ENCODE measurements around the gene COQ9. TPM values are rescaled to one million over a fixed set of nuclear protein-coding genes. Genes with fewer than 3 reads are reported as not detected.

The COQ9 gene
- total RNA-seq, 1 donor from 2014 or later: 34.1 TPM

GRCh38 chr16:57483725-57484514 lies 36.6 kb downstream of the COQ9 start:
- CTCF ChIA-PET: no interaction called here
- peaks cover 28% of the 10 kb centered on the region for H3K4me1 Mint-ChIP-seq
- H3K9me3 Mint-ChIP-seq: no peaks in the 10 kb centered on the region
- TF ChIP-seq CTCF (IDR thresholded peaks at IDR 0.05): no peak
- H3K27ac Mint-ChIP-seq: no peak overlapping the region
- DNase-seq (no peak), ATAC-seq (ENCODE audit: low read depth) (no peak)
- peak overlapping the region; percentile 19 for H3K4me3 Mint-ChIP-seq
- intact Hi-C loops (cut with micrococcal nuclease): no loop called here
- H3K36me3 Mint-ChIP-seq (ENCODE audit: low read depth): no peaks in the 10 kb centered on the region
- POLR2A ChIA-PET: no interaction called here
- peaks cover 15% of the 10 kb centered on the region for H3K27me3 Mint-ChIP-seq

GRCh38 chr16:57484515-57485005 lies 37.3 kb downstream of the COQ9 start:
- no peak for TF ChIP-seq CTCF (IDR thresholded peaks at IDR 0.05)
- intact Hi-C loops (cut with micrococcal nuclease): no loop called here
- Mint-ChIP-seq H3K4me3 (no peak overlapping the region), H3K27ac (no peak overlapping the region), H3K9me3 (no peaks in the 10 kb centered on the region), H3K36me3 (ENCODE audit: low read depth) (no peaks in the 10 kb centered on the region), H3K4me1 (peaks cover 22% of the 10 kb centered on the region), H3K27me3 (peaks cover 14% of the 10 kb centered on the region)
- ChIA-PET CTCF (no interaction called here), POLR2A (interaction anchor here (2.6 kb wide), 1 partner anchor 22 kb away, joined by 10 read pairs; the partner anchor contains the start of gene POLR2C)
- DNase-seq (no peak), ATAC-seq (ENCODE audit: low read depth) (no peak)

GRCh38 chr16:57485091-57485915 lies 38.0 kb downstream of the COQ9 start:
- Mint-ChIP-seq H3K27me3 (peaks cover 13% of the 10 kb centered on the region), H3K36me3 (ENCODE audit: low read depth) (no peaks in the 10 kb centered on the region), H3K4me3 (peak overlapping the region; percentile 82), H3K4me1 (peaks cover 16% of the 10 kb centered on the region), H3K27ac (no peak overlapping the region), H3K9me3 (no peaks in the 10 kb centered on the region)
- TF ChIP-seq CTCF (IDR thresholded peaks at IDR 0.05): no peak
- ATAC-seq (ENCODE audit: low read depth) (no peak), DNase-seq (no peak)
- ChIA-PET CTCF (interaction anchor here (1.1 kb wide), 1 partner anchor 34 kb away, joined by 4 read pairs; no protein-coding TSS in a partner anchor), POLR2A (interaction anchor here (1.1 to 2.6 kb wide), 4 partner anchors 23 to 51 kb away, joined by 3 to 10 read pairs (median 4); partner anchors contain the start of genes CCDC102A and POLR2C)
- intact Hi-C loops (cut with micrococcal nuclease): no loop called here

GRCh38 chr16:57485916-57486857 lies 38.9 kb downstream of the COQ9 start, which contains the start of gene DOK4:
TSS of gene DOK4 (minus strand) at chr16:57486493. CDS start at chr16:57479507, 6,986 bp downstream.
- intact Hi-C loops (cut with micrococcal nuclease): loop anchor here (2.0 kb wide), 1 partner anchor 51 kb away; the partner anchor contains the start of gene CCDC102A
- ChIA-PET CTCF (interaction anchor here (1.1 kb wide), 1 partner anchor 34 kb away, joined by 4 read pairs; no protein-coding TSS in a partner anchor), POLR2A (interaction anchor here (1.1 to 2.6 kb wide), 4 partner anchors 23 to 51 kb away, joined by 3 to 10 read pairs (median 4); partner anchors contain the start of genes CCDC102A and POLR2C)
- peaks cover 16% of the 10 kb centered on the region for H3K4me1 Mint-ChIP-seq
- no peak within 1 kb of the TSS for H3K27ac Mint-ChIP-seq
- H3K4me3 Mint-ChIP-seq: peak within 1 kb of the TSS; percentile 82
- no peak for TF ChIP-seq CTCF (IDR thresholded peaks at IDR 0.05)
- no peaks in the 10 kb centered on the region for H3K9me3 Mint-ChIP-seq
- H3K27me3 Mint-ChIP-seq: peaks cover 4% of the 10 kb centered on the region
- H3K36me3 Mint-ChIP-seq (ENCODE audit: low read depth): no peaks in the 10 kb centered on the region
- peak; percentile 96 for ATAC-seq (ENCODE audit: low read depth)
- DNase-seq: peak; percentile 78
